NT2/D1 (cell line): Measurements from ENCODE around the gene ZNF70.

ENCODE experiments used
- YY1 ChIP-seq: IDR thresholded peaks from 2 replicates; pipeline ENCODE4 v1.6.1; 2011; ENCODE audit not compliant: insufficient read length, insufficient read depth
- ZNF274 ChIP-seq: IDR thresholded peaks from 2 replicates; pipeline ENCODE4 v1.6.1; 2011; ENCODE audit warnings: mild to moderate bottlenecking, low read depth, low read length

DNA sequence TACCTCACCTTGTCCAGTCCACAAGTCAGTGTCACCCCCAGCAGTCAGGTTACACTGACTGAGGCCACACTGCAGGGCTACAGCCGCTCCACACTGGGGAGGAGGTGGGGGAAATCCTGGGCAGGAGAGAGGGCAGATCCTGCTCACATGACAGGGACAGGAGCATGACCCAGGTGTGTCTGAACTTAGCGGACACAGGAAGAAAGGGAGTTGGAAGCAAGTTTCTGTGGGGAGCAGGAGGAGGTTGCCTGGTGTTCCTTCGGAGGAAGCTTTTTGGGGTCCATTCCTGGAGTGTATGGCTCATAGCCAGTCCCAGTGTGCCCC, 27.6 kb upstream of the ZNF70 start:
- TF ChIP-seq YY1 (no peak), ZNF274 (no peak)
